GM10266 (cell line): ENCODE results near the gene DHRS7B.

ENCODE experiments used
- DNase-seq: peaks from one replicate; pipeline ENCODE4 v3.0.0; 2012; ENCODE audit errors: extremely low spot score
- CTCF ChIP-seq: IDR thresholded peaks from 2 replicates; pipeline ENCODE4 v1.5.1; 2012; ENCODE audit warnings: mild to moderate bottlenecking, low read depth; ENCODE audit not compliant: control insufficient read depth, insufficient read depth; ENCODE audit errors: missing control alignments

Gene DHRS7B

GRCh38 chr17:21231533-21231932 is 104.8 kb downstream of the DHRS7B start:
- DNase-seq = no peak

GRCh38 chr17:21232033-21232749 is 105.4 kb downstream of the DHRS7B start:
- no peak for DNase-seq
- no peak for TF ChIP-seq CTCF

More at GRCh38 chr17:21231533-21231932, 104.8 kb downstream of the DHRS7B start:
- TF ChIP-seq CTCF = no peak

GRCh38 chr17:21233581-21234347 is 107.0 kb downstream of the DHRS7B start:
- no peak for DNase-seq
- TF ChIP-seq CTCF = no peak

DNA sequence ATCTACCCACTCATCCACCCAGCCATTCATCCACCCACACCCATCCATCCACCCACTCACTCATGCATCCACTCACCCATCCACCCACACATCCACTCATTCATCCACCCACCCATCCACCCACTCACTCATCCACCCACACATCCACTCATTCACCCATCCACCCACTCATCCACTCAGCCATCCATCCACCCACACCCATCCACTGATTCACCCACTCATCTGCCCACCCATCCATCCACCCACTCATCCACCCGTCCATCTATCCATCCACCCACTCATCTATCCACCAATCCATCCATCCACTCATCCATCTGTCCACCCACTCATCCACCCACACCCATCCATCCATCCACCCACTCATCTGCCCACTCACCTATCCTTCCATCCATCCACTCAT is 109.2 kb downstream of the DHRS7B start:
- DNase-seq = no peak
- no peak for TF ChIP-seq CTCF

GRCh38 chr17:21239680-21240368 is 113.1 kb downstream of the DHRS7B start:
- DNase-seq = no peak

DNA sequence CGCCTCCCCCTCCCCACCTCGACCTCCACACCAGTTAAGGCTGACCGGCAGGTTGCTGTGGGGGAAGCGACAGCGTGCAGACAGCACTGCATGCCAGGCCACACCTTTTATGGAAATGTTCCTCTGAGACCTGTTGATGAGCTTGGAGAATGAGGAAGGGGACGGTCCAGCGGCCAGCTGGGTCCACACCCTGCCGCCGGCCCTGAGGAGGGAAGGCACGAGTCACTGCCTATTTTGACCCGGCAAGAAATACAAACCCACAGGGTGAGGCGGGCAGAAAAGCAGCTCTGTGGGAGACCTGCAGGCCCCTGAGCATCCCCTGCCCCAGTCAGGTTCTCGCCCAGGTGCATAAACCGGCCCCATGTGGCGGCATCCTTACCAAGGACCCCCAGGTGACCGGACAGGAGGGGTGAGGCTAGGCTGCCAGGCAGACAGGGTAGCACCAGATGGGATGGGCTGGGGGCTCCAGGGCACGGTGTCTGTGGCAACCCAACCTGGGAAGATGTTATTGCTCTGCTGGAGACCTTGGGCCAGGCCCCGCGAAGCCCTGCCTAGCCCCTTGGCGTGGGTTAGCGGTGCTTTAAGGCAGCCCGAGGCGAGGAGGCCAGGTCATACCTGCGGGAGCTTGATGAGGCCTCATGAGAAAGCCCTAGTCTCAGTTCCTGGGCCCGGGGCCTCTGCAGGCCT is 113.7 kb downstream of the DHRS7B start:
- DNase-seq = no peak
- TF ChIP-seq CTCF = no peak

More at GRCh38 chr17:21239680-21240368, 113.1 kb downstream of the DHRS7B start:
- peak; percentile 32 for TF ChIP-seq CTCF
